Measurements from ENCODE around the gene ARHGAP6. TPM values are rescaled to one million over a fixed set of nuclear protein-coding genes. Genes with fewer than 3 reads are reported as not detected.
"Not testable (repeated sequence)": the region's sequence is repeated elsewhere in the genome, so short reads cannot be mapped to it uniquely, and the experiment has no call there.

ARHGAP6 gene
- total RNA-seq, 1 donor from 2014 or later, result 0.39 TPM

DNA sequence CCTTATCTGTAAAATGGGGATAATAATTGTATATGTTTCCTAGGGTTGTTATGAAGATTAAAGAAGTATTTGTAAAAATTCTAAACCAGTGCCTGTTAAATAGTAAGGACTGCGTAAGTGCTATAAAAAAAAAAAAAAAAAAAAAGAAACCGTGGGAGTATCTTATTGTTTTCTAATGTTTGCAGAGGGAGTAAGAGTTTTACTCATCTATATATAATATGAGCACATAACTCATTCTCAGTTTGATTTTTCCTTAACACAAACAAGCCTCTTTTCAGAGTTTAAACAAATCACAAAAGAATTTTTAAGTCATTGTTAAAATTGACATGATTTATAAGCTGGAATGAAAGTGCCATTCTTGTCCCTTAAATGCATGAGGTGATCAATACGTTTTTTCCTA lies 267.6 kb downstream of the ARHGAP6 start:
- DNase-seq (ENCODE audit: low read depth in 2 of 2), result no peak

DNA sequence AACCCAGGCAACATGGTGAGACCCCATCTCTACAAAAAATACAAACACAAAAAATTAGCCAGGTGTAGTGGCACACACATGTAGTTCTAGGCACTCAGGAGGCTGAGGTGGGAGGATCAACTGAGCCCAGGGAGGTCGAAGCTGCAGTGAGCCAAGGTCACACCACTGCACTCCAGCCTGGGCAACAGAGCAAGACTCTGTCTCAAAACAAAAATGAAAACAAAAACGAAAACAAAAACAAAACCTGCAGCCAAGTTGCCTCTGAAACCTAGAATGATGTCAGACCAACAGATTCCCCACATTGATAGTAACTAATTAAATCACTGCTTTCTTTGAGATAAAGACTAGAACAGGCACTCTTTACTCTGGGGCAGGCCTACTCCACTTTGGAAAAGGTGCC lies 268.0 kb downstream of the ARHGAP6 start:
- no peak for DNase-seq (ENCODE audit: low read depth in 2 of 2)

DNA sequence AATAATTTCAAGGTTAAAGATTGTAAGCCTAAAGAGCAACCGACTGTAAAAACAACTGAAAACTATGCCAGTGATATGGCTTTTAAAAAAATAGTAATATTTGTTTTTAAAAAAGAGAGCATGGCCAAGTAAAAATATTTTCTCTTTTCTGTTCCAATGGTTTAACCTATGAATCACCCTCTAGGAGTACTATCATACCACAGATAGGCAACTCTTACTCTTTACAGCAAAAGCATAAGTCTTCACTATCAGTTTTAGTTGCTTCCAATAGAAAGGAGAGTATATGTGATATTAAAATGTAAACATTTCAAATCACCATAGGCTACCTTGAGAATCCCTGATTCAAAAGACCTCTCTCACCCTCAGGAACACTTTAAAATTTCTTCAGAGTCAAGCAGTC lies 269.9 kb downstream of the ARHGAP6 start:
- no peak for DNase-seq (ENCODE audit: low read depth in 2 of 2)

DNA sequence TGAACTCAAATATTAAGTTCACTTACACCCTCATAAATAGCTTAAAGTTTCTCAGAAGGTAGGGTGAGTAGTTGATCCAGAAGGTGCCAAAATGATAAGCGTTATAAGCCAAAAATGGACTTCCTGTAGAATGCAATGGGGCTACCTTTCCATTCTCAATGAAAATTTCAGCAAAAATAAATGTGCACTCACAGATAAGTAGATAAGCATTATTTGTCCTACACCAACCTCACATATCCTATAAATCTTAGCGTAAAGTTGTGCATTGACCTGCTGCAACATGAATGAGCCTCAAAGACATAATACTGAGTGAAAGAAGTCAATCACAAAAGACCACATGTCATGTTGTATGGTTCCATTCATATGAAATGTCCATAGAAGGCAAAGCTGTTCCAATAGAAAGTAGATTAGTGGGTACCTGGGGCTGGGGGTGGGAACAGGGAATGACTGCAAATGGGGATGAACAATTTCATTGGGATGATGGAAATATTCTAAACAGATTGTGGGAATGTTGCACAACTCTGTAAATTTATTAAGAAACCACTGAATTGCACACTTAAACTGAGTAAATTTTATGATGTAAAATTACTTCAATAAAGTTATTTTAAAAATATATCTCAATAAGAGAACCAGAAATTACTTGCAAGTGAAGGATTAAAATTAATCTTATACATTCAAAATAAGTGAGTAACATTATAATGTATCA lies 271.6 kb downstream of the ARHGAP6 start:
- DNase-seq (ENCODE audit: low read depth in 2 of 2), result no peak

DNA sequence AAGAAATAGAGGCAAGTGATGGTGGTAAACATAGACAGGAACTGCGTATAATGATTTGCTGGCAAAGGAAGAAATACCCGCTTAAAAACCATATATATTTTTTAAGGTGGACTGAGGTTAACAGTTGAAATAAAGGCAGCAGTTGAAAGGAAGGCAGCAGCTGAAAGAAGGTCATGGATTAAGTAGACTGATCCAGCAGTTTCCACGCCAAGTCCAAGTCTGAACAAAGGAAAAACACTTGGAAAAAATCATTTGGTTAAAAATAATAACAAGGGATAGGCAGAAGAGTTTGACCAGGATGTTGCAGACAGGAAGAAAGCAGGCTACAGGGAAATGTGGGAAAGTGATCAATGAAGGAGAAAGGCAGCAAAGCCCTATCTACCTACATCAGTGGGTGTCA lies 278.9 kb downstream of the ARHGAP6 start:
- no peak for DNase-seq (ENCODE audit: low read depth in 2 of 2)

DNA sequence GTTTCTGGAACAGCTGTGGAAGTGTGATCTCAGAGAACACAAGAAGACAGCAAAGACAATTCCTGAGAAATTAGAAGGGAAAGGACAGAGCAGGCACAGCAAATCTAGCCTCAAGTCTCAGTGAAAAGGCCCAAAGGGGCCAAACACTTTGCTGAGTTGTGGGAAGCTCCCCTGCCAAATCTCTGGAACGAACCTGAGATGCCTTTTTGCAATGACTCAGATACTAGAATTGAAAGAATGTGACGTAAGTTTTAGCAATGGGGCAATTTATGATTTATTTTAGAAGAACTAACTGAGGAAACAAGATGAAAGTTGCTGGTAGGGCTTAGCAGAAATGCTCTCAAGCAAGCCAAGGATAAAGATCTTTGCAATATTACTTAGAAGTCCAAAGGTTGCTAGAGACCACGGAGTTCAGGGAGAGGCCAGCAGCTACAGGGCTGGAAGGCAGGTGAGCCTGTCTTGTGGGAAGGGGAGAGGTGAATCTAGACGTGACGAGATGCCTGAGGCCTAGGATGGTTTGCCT lies 279.7 kb downstream of the ARHGAP6 start:
- no peak for DNase-seq (ENCODE audit: low read depth in 2 of 2)

DNA sequence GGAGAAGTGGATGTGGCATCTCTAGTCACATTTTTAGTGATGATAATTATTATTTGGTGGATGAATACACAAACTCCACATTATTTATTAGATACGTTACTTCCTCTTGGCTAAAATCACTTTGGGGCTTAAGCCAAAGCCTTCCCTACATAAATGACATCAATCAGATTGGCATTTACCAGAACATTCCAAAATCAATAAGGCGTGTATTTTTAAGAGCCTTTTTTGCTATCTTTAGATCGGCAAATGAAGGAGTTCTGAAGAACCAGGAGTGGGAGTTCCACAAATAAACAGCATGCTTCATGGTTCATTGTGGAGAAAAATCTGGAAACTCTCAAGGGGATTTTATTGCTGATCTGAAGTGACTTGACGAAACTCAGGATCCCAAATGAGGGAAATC lies 282.8 kb downstream of the ARHGAP6 start:
- no peak for DNase-seq (ENCODE audit: low read depth in 2 of 2)

DNA sequence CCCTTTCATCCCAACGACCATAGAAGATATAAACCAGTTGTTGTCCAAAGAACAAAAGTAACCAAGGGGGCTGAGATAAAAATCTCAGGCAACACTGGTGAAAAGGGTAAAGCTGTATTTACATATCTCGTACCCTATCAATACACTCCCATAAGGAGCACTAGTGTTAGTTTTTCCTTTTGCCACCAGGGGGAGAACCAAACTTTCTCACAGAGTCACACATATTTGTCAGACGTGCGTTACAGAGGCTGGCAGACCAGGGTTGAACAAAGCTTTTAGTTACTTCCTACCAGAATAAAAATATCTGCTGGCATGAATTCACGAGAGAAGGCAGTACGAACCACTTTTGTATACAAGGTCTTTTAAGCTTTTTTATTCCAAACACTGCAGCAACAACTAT lies 284.3 kb downstream of the ARHGAP6 start:
- peak; percentile 14 to 71 for DNase-seq (ENCODE audit: low read depth in 2 of 2)

DNA sequence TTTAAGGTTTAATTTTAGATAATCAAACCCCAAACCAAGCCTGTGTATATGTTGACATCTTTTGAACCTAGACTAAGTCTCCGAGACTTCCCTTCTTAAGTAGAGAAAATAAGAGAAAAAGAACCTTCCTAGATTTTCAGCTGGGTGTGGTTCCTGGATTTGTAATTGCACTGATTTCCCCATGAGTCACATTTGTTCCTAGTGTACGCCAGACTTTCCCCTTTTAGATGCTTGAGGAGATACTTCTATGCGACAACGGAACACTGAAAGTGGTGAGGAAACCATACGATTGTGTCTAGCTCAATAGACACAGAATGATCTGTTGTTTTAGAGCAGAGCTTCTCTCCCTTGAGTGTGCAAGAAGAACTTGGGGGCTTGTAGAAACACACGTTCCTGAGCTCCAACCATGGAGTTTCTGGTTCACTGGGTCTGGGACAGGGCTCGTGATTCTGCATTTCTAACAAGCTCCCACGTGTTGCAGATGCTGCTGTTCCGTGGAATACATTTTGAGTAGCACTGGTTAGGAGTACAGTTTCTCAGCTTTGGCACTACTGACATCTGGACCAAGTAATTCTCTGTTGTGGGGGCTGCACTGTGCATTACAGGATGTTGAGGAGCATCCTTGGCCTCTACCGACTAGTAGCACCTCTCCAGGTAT lies 285.4 kb downstream of the ARHGAP6 start:
- DNase-seq (ENCODE audit: low read depth in 2 of 2), result peak in 1 of 2 donors; percentile 33

DNA sequence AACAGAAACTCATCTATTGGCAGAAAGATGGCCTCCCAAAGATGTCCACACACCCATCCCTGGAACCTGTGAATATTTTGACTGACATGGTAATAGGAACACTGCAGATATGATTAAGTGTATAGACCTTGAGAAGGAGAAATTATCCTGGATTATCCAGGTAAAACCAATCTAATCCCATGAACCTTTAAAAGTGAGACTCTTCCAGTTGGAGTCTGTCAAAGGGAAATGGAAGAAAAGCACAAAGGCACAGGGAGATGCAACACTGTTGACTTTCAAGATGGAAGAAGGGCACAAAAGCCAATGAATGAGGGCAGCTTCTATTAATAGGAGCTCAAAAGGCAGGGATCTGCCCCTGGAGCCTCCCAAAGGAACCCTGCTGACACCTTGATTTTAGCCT lies 289.6 kb downstream of the ARHGAP6 start:
- DNase-seq (ENCODE audit: low read depth in 2 of 2), result no peak

DNA sequence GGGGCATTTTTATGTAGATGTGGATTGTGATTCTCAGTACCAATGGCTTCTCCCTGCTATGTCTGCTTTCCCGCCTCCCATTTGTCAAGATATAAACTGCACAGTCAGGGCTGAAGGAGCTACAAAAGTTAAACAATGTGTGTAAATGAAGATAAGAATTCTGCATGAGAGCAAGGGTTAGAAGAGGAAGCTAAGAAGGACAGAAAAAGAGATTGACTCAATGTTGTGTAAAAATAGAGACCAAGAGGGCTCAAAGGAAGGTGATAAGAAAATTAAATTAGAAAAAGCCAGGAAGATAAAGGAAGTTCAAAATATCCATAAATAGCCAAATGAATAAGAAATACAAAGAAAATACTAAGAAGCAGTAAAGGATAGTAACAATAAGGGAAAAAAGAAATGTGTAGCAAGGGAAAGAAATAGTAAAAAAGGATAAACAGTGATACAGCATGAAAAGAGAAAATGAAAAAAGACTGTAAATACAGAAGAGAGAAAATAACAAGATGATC lies 290.1 kb downstream of the ARHGAP6 start:
- no peak for DNase-seq (ENCODE audit: low read depth in 2 of 2)

DNA sequence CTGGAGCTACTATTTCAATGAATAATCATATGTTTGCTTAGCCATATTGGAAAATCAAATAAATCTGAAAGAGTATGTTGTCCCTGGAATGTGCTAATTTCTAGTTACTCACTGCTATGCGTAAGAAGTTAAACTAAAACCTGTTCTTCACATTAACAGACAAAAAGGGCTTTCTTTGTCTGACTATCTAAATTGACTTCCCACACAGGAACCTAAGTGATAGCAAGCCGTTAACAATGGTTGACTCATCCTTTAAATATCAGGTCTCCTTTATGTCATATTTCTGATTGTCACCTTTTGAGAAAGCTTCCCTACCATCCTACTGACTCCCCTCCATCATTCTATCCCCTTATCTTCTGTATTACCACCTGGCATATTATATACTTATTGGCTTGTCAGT lies 291.1 kb downstream of the ARHGAP6 start:
- no peak for DNase-seq (ENCODE audit: low read depth in 2 of 2)

DNA sequence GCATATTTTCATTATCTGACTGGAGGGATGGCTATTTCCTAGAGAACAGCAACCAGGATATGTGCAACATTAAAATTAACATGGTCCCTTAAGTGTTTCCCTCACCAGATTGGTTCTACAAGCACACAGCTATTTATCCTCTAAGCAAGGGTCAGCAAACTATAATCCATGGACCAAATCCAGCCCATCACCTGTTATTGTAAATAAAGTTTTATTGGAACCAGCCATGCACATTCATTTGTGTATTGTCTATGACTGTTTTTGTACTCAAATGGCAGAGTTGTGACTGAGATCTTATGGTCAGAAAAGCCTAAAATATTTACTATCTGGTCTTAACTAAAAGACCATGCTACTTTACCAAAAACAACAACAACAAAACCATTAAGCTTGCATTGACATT lies 294.6 kb downstream of the ARHGAP6 start:
- no peak for DNase-seq (ENCODE audit: low read depth in 2 of 2)

DNA sequence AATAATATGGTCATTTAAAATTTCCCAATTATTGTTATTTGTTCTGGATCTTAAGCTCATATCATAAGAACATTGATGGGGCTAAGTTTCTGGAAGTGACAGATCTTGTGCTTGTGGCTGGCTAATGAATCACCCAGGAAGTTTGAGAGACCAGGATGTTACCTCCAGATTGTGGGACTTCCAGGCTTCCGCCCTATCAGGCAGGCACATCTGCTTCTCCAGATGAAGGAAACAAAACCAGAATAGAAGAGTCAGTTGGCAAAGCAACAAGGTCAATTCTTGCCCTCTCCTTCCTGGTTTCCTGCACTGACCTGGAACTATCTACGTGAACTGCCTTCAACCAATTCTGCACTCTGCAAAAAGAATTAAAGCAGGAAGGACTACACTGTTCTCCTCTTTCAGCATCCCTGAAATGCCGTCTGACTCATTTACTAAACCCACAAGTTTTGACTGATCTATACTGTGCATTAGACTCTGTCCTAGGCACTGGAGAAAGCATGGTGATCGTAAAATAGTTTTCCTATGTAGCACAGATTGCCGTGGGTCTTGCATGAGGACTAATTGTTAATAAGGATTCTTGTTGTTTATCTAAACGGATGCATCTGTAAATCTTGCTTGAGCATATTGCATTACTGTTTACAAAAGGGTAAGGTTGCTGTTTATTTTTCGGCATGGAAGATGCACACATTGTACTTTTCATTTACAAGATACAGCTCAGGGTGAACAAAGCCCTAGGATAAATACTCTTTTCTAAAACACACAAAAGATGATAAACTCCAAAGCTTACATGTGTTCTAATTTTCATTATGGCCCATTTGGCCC lies 297.9 kb downstream of the ARHGAP6 start:
- DNase-seq (ENCODE audit: low read depth in 2 of 2), result peak; percentile 4 to 66

DNA sequence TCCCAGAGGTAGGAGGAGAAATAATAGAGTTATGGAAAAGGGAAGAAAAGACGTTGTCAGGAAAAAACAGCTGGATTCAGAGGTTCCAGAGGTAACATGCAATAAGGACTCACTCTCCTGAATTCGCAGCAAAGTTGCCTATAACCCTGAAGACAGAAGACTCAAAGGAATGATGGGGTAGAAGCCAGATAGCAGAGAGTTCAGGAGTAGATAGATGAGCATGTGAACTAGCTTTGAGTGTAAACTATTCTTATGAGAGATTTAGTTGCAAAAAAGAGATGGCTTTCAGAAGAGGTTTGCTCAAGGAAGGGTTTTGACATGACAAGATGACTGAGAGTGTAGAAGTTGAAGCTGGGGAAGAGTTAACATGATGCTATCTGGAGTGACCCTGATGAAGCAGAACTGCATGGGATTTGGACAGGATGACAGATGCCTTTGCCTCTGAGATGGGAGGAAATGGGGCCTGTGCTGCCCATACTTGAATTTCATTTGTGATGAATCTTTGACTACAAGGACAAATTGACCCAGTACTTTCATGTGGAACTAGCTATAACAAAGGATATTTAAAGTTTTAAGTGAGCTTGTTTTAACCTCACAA lies 298.6 kb downstream of the ARHGAP6 start:
- DNase-seq (ENCODE audit: low read depth in 2 of 2), result no peak

DNA sequence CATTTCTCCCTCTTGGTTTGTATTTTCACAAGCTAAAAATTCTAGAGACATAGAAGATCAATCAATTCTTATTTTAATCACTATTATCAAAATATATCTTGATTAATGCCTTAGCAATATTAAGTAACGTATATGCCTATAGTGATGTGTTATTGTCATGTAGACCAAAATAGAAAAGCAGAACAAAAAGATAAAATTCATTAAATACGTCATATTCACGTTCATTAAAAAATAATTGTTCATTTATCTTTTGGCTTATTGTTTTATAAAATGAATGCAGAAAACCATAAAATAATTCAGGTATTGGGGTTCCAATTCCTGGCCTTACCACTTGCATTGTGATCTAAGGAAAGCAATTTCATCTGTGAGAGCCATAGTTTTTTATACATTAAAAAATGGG lies 300.3 kb downstream of the ARHGAP6 start:
- no peak for DNase-seq (ENCODE audit: low read depth in 2 of 2)

DNA sequence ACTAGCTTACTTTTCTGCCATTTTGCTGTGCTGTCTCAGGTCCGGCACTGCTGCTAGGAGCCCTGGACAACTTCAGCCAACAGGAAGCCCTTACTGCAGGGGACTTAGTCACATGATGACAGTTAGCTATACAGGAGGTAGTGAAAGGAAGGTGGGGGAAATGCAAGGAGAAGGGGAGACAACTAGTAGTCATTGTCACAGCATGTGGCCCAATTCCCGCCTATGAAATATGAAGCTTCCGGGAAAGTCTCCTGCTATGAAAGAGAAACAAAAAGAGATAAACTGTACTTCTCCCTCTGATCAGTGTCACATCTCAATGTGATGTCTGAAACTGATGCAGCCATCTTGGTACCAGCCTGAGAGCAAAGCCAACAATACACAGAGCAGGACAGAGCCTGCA lies 300.9 kb downstream of the ARHGAP6 start:
- DNase-seq (ENCODE audit: low read depth in 2 of 2), result no peak

DNA sequence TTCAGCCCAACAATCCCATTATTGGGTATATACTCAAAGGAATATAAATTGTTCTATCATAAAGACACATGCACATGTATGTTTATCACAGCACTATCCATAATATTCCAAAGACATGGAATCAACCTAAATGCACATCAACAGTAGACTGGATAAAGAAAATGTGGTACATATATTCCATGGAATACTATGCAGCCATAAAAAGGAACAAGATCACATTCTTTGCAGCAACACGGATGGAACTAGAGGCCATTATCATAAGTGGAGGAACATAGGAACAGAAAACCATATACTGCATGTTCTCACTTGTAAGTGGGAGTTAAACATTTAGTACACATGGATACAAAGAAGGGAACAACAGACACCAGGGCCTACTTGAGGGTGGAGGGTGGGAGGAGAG lies 301.9 kb downstream of the ARHGAP6 start:
- not testable (repeated sequence) for DNase-seq (ENCODE audit: low read depth in 2 of 2)

DNA sequence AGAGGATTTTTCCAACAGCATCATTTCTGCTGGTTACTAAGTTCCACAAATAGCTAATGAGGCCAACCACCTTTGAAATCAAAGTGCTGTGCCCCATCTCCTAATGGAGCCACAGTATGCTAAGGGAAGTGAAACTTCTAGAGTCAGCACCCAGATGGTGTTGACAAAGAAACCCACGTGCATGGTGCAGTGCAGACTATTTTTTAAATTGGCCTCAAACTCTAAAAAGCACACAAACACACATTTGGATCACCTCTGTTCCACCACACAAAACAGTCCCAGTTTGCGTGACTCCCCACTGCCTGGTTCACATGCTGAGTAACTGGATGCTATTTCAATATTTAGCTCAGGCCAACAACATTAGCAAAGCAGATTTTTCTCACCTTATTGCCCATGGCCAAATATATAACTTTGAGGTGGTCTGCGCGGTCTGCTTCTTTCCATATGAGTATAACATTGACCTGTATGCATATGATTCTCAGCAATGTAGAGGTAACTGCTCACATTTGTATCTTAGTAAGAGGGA lies 302.6 kb downstream of the ARHGAP6 start:
- DNase-seq (ENCODE audit: low read depth in 2 of 2), result no peak

DNA sequence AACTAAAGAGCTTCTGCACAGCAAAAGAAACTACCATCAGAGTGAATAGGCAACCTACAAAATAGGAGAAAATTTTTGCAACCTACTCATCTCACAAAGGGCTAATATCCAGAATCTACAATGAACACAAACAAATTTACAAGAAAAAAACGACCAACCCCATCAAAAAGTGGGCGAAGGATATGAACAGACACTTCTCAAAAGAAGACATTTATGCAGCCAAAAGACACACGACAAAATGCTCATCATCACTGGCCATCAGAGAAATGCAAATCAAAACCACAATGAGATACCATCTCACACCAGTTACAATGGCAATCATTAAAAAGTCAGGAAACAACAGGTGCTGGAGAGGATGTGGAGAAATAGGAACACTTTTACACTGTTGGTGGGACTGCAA lies 304.1 kb downstream of the ARHGAP6 start:
- not testable (repeated sequence) for DNase-seq (ENCODE audit: low read depth in 2 of 2)

DNA sequence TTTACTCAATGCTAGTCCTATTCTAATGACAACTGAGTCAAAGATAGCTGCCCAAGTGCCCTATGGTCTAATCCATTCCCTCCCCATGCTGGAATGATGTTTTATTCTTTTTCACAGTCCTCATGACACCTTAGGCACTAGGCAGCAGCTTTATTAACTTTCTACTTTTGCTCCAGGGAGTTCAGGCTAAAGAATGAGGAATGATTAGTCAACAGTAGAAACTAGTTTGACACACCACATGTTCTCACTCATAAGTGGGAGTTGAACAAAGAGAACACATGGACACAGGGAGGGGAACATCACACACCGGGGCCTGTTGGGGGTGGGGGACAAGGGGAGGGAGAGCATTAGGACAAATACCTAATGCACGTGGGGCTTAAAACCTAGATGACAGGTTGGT lies 309.8 kb downstream of the ARHGAP6 start:
- DNase-seq (ENCODE audit: low read depth in 2 of 2), result not testable (repeated sequence)
